ENCODE results near the gene AKTIP. TPM values are rescaled to one million over a fixed set of nuclear protein-coding genes. Genes with fewer than 3 reads are reported as not detected.

The AKTIP gene
- total RNA-seq, 1 donor from 2014 or later = 63.1 TPM

- intact Hi-C loops (cut with DNase I) = no loop called here
- DNase-seq (ENCODE audit: low spot score) = no peak
These were observed 10.5 kb downstream of the AKTIP start for GRCh38 chr16:53492503-53492902.

GRCh38 chr16:53489755-53490154, 13.3 kb downstream of the AKTIP start:
- no peak for DNase-seq (ENCODE audit: low spot score)
- intact Hi-C loops (cut with DNase I) = no loop called here

- DNase-seq (ENCODE audit: low spot score) = no peak
- intact Hi-C loops (cut with DNase I) = no loop called here
These were observed 16.8 kb downstream of the AKTIP start for GRCh38 chr16:53486230-53486629.

- DNase-seq (ENCODE audit: low spot score) = no peak
- intact Hi-C loops (cut with DNase I) = no loop called here
These were observed 18.5 kb downstream of the AKTIP start for GRCh38 chr16:53484542-53484941.

GRCh38 chr16:53482123-53482522, 20.9 kb downstream of the AKTIP start:
- intact Hi-C loops (cut with DNase I) = no loop called here
- no peak for DNase-seq (ENCODE audit: low spot score)

GRCh38 chr16:53480394-53480793, 22.6 kb downstream of the AKTIP start:
- DNase-seq (ENCODE audit: low spot score) = no peak
- intact Hi-C loops (cut with DNase I) = no loop called here

GRCh38 chr16:53478965-53479364, 24.0 kb downstream of the AKTIP start:
- no peak for DNase-seq (ENCODE audit: low spot score)
- intact Hi-C loops (cut with DNase I) = no loop called here

GRCh38 chr16:53476867-53477266, 26.1 kb downstream of the AKTIP start:
- no peak for DNase-seq (ENCODE audit: low spot score)
- intact Hi-C loops (cut with DNase I) = no loop called here

- intact Hi-C loops (cut with DNase I) = no loop called here
- no peak for DNase-seq (ENCODE audit: low spot score)
These were observed 37.3 kb downstream of the AKTIP start for GRCh38 chr16:53465606-53466280.

GRCh38 chr16:53458635-53459034, 44.4 kb downstream of the AKTIP start:
- intact Hi-C loops (cut with DNase I) = no loop called here
- no peak for DNase-seq (ENCODE audit: low spot score)

- DNase-seq (ENCODE audit: low spot score) = no peak
- intact Hi-C loops (cut with DNase I) = no loop called here
These were observed 45.3 kb downstream of the AKTIP start for GRCh38 chr16:53457670-53458069.

GRCh38 chr16:53456625-53457024, 46.4 kb downstream of the AKTIP start:
- intact Hi-C loops (cut with DNase I) = no loop called here

GRCh38 chr16:53453928-53454327, 49.1 kb downstream of the AKTIP start:
- DNase-seq (ENCODE audit: low spot score) = no peak
- intact Hi-C loops (cut with DNase I) = no loop called here

More at GRCh38 chr16:53456625-53457024, 46.4 kb downstream of the AKTIP start:
- no peak for DNase-seq (ENCODE audit: low spot score)

- DNase-seq (ENCODE audit: low spot score) = no peak
- intact Hi-C loops (cut with DNase I) = no loop called here
These were observed 53.0 kb downstream of the AKTIP start for GRCh38 chr16:53449816-53450517.

- intact Hi-C loops (cut with DNase I) = no loop called here
- no peak for DNase-seq (ENCODE audit: low spot score)
These were observed 56.9 kb downstream of the AKTIP start for GRCh38 chr16:53446090-53446489.

GRCh38 chr16:53445534-53445933, 57.5 kb downstream of the AKTIP start:
- DNase-seq (ENCODE audit: low spot score) = no peak
- intact Hi-C loops (cut with DNase I) = no loop called here

Other genes with a start within 250 kb of the AKTIP start
- gene RBL2, start 68.7 kb downstream of the AKTIP start, total RNA-seq = 36.3 TPM
- 2.8 TPM for gene RPGRIP1L, start 200.7 kb upstream of the AKTIP start, total RNA-seq
- 70.4 TPM for gene FTO, start 200.9 kb upstream of the AKTIP start, total RNA-seq

Data from cardiac septum (tissue), 1 donor.